Fibroblast of lung (primary cell): ENCODE data around the gene NRSN2. TPM values are rescaled to one million over a fixed set of nuclear protein-coding genes. Genes with fewer than 3 reads are reported as not detected.

Source experiments
- DNase-seq, 2 donors: peaks; one replicate each; pipeline versions ENCODE4 v3.0.0 to v3.0.0-alpha.2; 2010; ENCODE audit warnings: low read depth in 2 of 2
- H2AFZ ChIP-seq: 2 replicates; pipeline ENCODE4 v1.5.1; 2012; ENCODE audit warnings: low read length, control low read depth, inconsistent platforms
- H3K27ac ChIP-seq: 2 replicates; pipeline ENCODE4 v1.5.1; 2011; ENCODE audit warnings: low read length, control low read depth; ENCODE audit not compliant: insufficient read depth
- H3K27me3 ChIP-seq: 2 replicates; pipeline ENCODE4 v1.5.1; 2011; ENCODE audit warnings: mild to moderate bottlenecking, low read length; ENCODE audit not compliant: control insufficient read depth, insufficient read depth
- H3K36me3 ChIP-seq: 2 replicates; pipeline ENCODE4 v1.5.1; 2011; ENCODE audit warnings: low read length; ENCODE audit not compliant: control insufficient read depth, insufficient read depth
- H3K4me1 ChIP-seq: 2 replicates; pipeline ENCODE4 v1.5.1; 2011; ENCODE audit warnings: low read length; ENCODE audit not compliant: control insufficient read depth, insufficient read depth; ENCODE audit errors: extremely low read depth
- H3K4me2 ChIP-seq: 2 replicates; pipeline ENCODE4 v1.5.1; 2011; ENCODE audit warnings: low read length, control low read depth; ENCODE audit not compliant: insufficient read depth; ENCODE audit errors: extremely low read depth
- H3K4me3 ChIP-seq, 4 experiments: fragments of 200-600 bp in 1 of 4; sonication (generic) in 1 of 4; replicated peaks in 1 of 4; 2 replicates each; pipeline ENCODE4 v1.5.1; 2011 to 2016; ENCODE audit warnings: low read length in 4 of 4, low read depth in 3 of 4, mild to moderate bottlenecking in 3 of 4, control low read depth in 2 of 4, inconsistent platforms in 1 of 4, mixed read lengths in 1 of 4; ENCODE audit not compliant: insufficient read depth in 1 of 4; ENCODE audit errors: control extremely low read depth in 1 of 4
- H3K79me2 ChIP-seq: 2 replicates; pipeline ENCODE4 v1.5.1; 2012; ENCODE audit warnings: mild to moderate bottlenecking, low read length, inconsistent platforms; ENCODE audit not compliant: control insufficient read depth, insufficient read depth
- H3K9ac ChIP-seq: 2 replicates; pipeline ENCODE4 v1.5.1; 2011; ENCODE audit warnings: mild to moderate bottlenecking, low read length, control low read depth; ENCODE audit not compliant: insufficient read depth
- H3K9me3 ChIP-seq: 2 replicates; pipeline ENCODE4 v1.5.1; 2012; ENCODE audit warnings: low read depth, low read length; ENCODE audit not compliant: control insufficient read depth, insufficient read depth
- H4K20me1 ChIP-seq: 2 replicates; pipeline ENCODE4 v1.5.1; 2011; ENCODE audit warnings: low read length; ENCODE audit not compliant: control insufficient read depth, insufficient read depth; ENCODE audit errors: extremely low read depth
- CTCF ChIP-seq, 2 donors: IDR thresholded peaks in 1 of 2; conservative IDR thresholded peaks in 1 of 2; 1 replicate in 1 of 2; 2 replicates in 1 of 2; pipeline ENCODE4 v1.5.1; 2011 to 2012; ENCODE audit warnings: low read length in 2 of 2, control low read depth in 1 of 2, inconsistent platforms in 1 of 2, low read depth in 1 of 2, mild to moderate bottlenecking in 1 of 2
- EZH2 ChIP-seq: IDR thresholded peaks from 2 replicates; pipeline ENCODE4 v1.5.1; 2012; ENCODE audit warnings: low read length, control low read depth, mild to moderate bottlenecking; ENCODE audit errors: missing control alignments
- polyA plus RNA-seq, 2 donors: library from polyadenylated mRNA; depleted of rRNA in 1 of 2; stranded (reverse) in 1 of 2; unstranded in 1 of 2; fragments of >200 nt; gene quantifications; 2 replicates each; pipeline ENCODE4 v1.2.1, GENCODE V29; 2011 to 2012; ENCODE audit warnings: missing spikeins in 1 of 2
- total RNA-seq: library from RNA; depleted of rRNA; stranded (reverse); fragments of >200 nt; gene quantifications from 2 replicates; pipeline ENCODE4 v1.2.1, GENCODE V29; 2014

Gene NRSN2
- total and polyA plus RNA-seq, 2 donors (not counting 1 experiment from before 2014, with no cell fraction given) = 34.5 to 60.5 TPM

GRCh38 chr20:396252-396618 is 49.3 kb downstream of the NRSN2 start:
- no peak for TF ChIP-seq CTCF (conservative IDR thresholded peaks at IDR 0.05 in 1 of 2, IDR thresholded peaks at IDR 0.05 in 1 of 2; ENCODE audit: low read depth in 1 of 2, low read length in 2 of 2)
- TF ChIP-seq EZH2 = no peak
- peaks cover 18% of the 10 kb centered on the region for H3K36me3 ChIP-seq

DNA sequence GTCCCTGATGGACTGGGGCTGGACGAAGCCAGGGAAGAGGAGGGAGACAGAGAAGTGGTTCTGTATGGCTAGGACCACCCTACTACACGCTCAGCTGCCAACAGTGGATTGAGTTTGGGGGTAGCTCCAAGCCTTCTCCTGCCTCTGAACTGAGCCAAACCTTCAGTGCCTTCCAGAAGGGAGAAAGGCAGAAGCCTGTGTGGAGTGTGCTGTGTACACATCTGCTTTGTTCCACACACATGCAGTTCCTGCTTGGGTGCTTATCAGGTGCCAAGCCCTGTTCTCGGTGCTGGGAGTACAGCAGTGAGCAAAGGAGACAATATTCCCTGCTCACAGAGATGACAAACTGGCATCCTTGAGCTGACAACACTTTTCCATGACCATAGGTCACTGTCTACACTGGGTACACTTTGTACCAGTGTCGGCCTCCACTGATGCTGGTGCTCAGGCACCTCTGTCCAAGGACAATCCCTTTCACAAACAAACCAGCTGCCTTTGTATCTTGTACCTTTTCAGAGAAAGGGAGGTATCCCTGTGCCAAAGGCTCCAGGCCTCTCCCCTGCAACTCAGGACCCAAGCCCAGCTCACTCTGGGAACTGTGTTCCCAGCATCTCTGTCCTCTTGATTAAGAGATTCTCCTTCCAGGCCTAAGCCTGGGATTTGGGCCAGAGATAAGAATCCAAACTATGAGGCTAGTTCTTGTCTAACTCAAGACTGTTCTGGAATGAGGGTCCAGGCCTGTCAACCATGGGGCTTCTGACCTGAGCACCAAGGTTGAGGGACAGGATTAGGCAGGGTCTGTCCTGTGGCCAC is 49.9 kb downstream of the NRSN2 start:
- no peak overlapping the region for H2AFZ ChIP-seq
- TF ChIP-seq CTCF (conservative IDR thresholded peaks at IDR 0.05 in 1 of 2, IDR thresholded peaks at IDR 0.05 in 1 of 2; ENCODE audit: low read depth in 1 of 2, low read length in 2 of 2) (no peak), EZH2 (no peak)
- no peak overlapping the region for H3K9ac ChIP-seq
- H3K4me1 ChIP-seq = no peaks in the 10 kb centered on the region
- no peaks in the 10 kb centered on the region for H4K20me1 ChIP-seq
- H3K27ac ChIP-seq = no peak overlapping the region
- H3K36me3 ChIP-seq = peaks cover 16% of the 10 kb centered on the region
- H3K4me2 ChIP-seq = no peak overlapping the region
- DNase-seq = no peak
- no peaks in the 10 kb centered on the region for H3K9me3 ChIP-seq
- no peaks in the 10 kb centered on the region for H3K27me3 ChIP-seq
- H3K4me3 ChIP-seq = no peak overlapping the region
- no peaks in the 10 kb centered on the region for H3K79me2 ChIP-seq

More at GRCh38 chr20:396252-396618, 49.3 kb downstream of the NRSN2 start:
- Histone ChIP-seq H4K20me1 (no peaks in the 10 kb centered on the region), H3K4me1 (no peaks in the 10 kb centered on the region), H3K4me2 (no peak overlapping the region), H3K4me3 (no peak overlapping the region), H3K9me3 (no peaks in the 10 kb centered on the region), H3K27ac (no peak overlapping the region), H3K27me3 (no peaks in the 10 kb centered on the region), H3K9ac (no peak overlapping the region), H3K79me2 (no peaks in the 10 kb centered on the region), H2AFZ (no peak overlapping the region)
- DNase-seq = no peak

DNA sequence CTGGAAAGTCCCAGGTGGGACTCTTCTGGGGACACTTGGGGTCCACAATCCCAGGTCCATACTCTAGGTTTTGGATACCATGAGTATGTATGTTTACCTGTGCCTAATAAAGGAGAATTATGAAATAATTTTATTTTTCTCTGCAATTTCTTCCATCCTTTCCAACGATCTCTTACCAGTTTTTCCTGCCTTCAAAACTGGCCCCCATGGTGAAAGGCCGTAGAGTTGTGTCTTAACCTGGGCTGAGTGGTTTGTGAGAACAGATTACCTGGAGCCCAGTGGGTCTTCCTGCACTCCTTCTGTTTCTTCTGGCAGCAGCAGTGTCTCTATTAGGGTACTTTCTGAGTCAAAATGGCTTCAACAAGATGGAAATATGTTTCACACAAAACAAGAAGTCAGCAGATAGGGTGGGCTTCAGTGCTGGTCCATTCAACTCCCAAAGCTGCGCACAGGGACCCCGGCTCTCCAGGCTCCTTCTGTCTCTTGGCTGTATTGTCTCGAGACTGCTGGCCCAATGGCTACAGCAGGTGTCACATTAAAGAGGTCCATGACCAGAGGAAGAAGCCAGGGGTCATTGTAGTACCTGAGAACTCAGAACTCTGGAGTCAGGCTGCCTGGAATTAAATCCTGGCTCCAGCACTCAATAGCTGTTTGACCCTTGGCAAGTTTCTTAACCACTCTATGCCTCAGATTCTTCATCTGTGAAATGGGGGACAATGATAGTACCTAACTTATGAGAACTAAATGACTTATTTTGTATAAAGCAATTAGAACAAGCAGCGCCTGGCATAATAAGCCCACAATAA is 50.7 kb downstream of the NRSN2 start:
- Histone ChIP-seq H3K79me2 (no peaks in the 10 kb centered on the region), H3K4me3 (no peak overlapping the region), H2AFZ (no peak overlapping the region), H3K4me2 (no peak overlapping the region), H3K27me3 (no peaks in the 10 kb centered on the region), H3K9ac (no peak overlapping the region), H3K36me3 (peaks cover 14% of the 10 kb centered on the region), H4K20me1 (no peaks in the 10 kb centered on the region), H3K4me1 (no peaks in the 10 kb centered on the region), H3K27ac (no peak overlapping the region), H3K9me3 (no peaks in the 10 kb centered on the region)
- TF ChIP-seq CTCF (conservative IDR thresholded peaks at IDR 0.05 in 1 of 2, IDR thresholded peaks at IDR 0.05 in 1 of 2; ENCODE audit: low read depth in 1 of 2, low read length in 2 of 2) (no peak), EZH2 (no peak)
- no peak for DNase-seq
